ENCODE data around the gene NKAIN2.
"Not testable (repeated sequence)": the region's sequence is repeated elsewhere in the genome, so short reads cannot be mapped to it uniquely, and the experiment has no call there.

The NKAIN2 gene

GRCh38 chr6:123897965-123898364 is 94.3 kb downstream of the NKAIN2 start:
- H3K9me3 ChIP-seq (replicated peaks in 1 of 11): no peaks in the 10 kb centered on the region
- no peak for TF ChIP-seq Cebpa-rat (IDR thresholded peaks at IDR 0.05)
- no peaks in the 10 kb centered on the region for H4K20me1 ChIP-seq
- peaks cover 0 to 5% (median 0%) of the 10 kb centered on the region in 10 experiments; a peak in 1 of 20 replicates for H3K4me1 ChIP-seq
- no peaks in the 10 kb centered on the region for H3K36me3 ChIP-seq
- no peaks in the 10 kb centered on the region for H3K27me3 ChIP-seq
- H3K9ac ChIP-seq: no peak overlapping the region
- H3K4me3 ChIP-seq: no peak overlapping the region
- H3K4me2 ChIP-seq: no peak overlapping the region
- H3K27ac ChIP-seq: no peak overlapping the region

GRCh38 chr6:123898665-123899064 is 95.0 kb downstream of the NKAIN2 start:
- no peak overlapping the region for H3K4me3 ChIP-seq
- H3K9me3 ChIP-seq (replicated peaks in 1 of 11): no peaks in the 10 kb centered on the region
- TF ChIP-seq Cebpa-rat (IDR thresholded peaks at IDR 0.05): no peak
- no peaks in the 10 kb centered on the region for H3K27me3 ChIP-seq
- H3K4me2 ChIP-seq: no peak overlapping the region
- peaks cover 0 to 5% (median 0%) of the 10 kb centered on the region in 10 experiments; a peak in 1 of 20 replicates for H3K4me1 ChIP-seq
- H3K36me3 ChIP-seq: no peaks in the 10 kb centered on the region
- H3K9ac ChIP-seq: no peak overlapping the region
- no peak overlapping the region for H3K27ac ChIP-seq
- no peaks in the 10 kb centered on the region for H4K20me1 ChIP-seq

DNA sequence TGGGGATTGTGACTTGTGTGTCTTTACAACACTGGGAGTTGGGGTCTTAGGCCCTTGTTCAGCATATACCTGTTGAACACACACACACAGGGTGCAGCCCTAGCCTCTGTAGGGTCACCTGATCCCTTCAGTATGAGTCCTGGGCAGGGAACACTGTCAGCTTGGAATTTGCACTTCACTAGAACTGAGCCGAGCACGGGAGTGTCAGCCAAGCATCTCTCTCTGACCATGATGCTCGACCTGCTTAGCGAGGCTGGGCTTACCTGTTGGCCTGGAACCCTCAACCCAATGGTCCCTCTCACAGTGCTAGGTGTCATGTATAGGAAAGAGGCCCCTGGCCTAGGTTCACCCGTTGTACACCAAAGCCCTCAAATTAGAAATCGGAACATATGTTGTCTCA is 96.1 kb downstream of the NKAIN2 start:
- no peak overlapping the region for H3K27ac ChIP-seq

GRCh38 chr6:123901436-123901835 is 97.8 kb downstream of the NKAIN2 start:
- H3K9ac ChIP-seq: no peak overlapping the region
- H3K27me3 ChIP-seq: no peaks in the 10 kb centered on the region
- no peak overlapping the region for H3K27ac ChIP-seq
- TF ChIP-seq Cebpa-rat (IDR thresholded peaks at IDR 0.05): no peak
- H3K36me3 ChIP-seq: no peaks in the 10 kb centered on the region
- no peaks in the 10 kb centered on the region for H3K9me3 ChIP-seq (replicated peaks in 1 of 11)
- H3K4me1 ChIP-seq: peaks cover 0 to 5% (median 0%) of the 10 kb centered on the region in 10 experiments; a peak in 1 of 20 replicates
- H3K4me2 ChIP-seq: no peak overlapping the region
- no peak overlapping the region for H3K4me3 ChIP-seq
- no peaks in the 10 kb centered on the region for H4K20me1 ChIP-seq

More for the DNA sequence above, 96.1 kb downstream of the NKAIN2 start:
- Histone ChIP-seq H3K9ac (no peak overlapping the region), H3K27me3 (no peaks in the 10 kb centered on the region), H3K36me3 (no peaks in the 10 kb centered on the region), H3K4me3 (no peak overlapping the region), H4K20me1 (no peaks in the 10 kb centered on the region), H3K4me2 (no peak overlapping the region), H3K9me3 (replicated peaks in 1 of 11) (no peaks in the 10 kb centered on the region), H3K4me1 (peaks cover 0 to 5% (median 0%) of the 10 kb centered on the region in 10 experiments; a peak in 1 of 20 replicates)
- no peak for TF ChIP-seq Cebpa-rat (IDR thresholded peaks at IDR 0.05)

DNA sequence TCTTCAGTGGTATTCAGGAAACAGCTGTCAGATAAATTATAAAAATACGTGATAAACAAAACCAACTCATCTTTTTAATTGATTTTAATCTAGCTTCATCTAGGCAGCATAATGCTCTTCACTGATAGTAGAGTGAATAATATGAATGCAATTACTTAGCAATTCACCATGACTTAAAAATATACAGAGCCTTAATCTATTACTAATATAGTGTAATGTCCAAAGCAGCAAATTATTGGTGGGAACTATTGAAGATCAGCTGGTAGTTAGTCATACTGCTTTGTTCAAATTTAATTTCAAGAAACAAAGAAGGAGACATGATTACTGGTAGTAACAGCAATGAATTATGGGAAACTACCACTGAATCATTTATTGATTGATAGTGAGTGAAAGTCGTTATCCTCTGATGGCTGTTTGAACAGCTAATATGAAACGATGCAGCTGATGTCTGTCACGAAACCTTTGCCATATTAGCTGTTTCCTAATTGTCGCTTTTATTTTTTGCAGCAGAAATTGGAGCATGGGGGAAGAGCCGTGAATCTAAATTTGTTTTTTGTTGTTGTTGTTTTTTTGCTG is 99.2 kb downstream of the NKAIN2 start:
- Histone ChIP-seq H3K4me1 (no peaks in the 10 kb centered on the region), H3K9ac (no peak overlapping the region), H3K27me3 (no peaks in the 10 kb centered on the region), H4K20me1 (no peaks in the 10 kb centered on the region), H3K27ac (no peak overlapping the region), H3K36me3 (no peaks in the 10 kb centered on the region), H3K4me3 (no peak overlapping the region), H3K4me2 (no peak overlapping the region), H3K9me3 (replicated peaks in 1 of 11) (no peaks in the 10 kb centered on the region)
- TF ChIP-seq Cebpa-rat (IDR thresholded peaks at IDR 0.05): no peak

- H3K36me3 ChIP-seq: no peaks in the 10 kb centered on the region
- H3K4me3 ChIP-seq: no peak overlapping the region
- no peaks in the 10 kb centered on the region; a peak in 1 of 22 replicates for H4K20me1 ChIP-seq
- H3K27ac ChIP-seq: no peak overlapping the region
- no peaks in the 10 kb centered on the region for H3K9me3 ChIP-seq (replicated peaks in 1 of 11)
- H3K4me2 ChIP-seq: no peak overlapping the region
- H3K9ac ChIP-seq: no peak overlapping the region
- H3K27me3 ChIP-seq: no peaks in the 10 kb centered on the region
- no peaks in the 10 kb centered on the region for H3K4me1 ChIP-seq
- no peak for TF ChIP-seq Cebpa-rat (IDR thresholded peaks at IDR 0.05)
These were observed 100.6 kb downstream of the NKAIN2 start for GRCh38 chr6:123904228-123904627.

DNA sequence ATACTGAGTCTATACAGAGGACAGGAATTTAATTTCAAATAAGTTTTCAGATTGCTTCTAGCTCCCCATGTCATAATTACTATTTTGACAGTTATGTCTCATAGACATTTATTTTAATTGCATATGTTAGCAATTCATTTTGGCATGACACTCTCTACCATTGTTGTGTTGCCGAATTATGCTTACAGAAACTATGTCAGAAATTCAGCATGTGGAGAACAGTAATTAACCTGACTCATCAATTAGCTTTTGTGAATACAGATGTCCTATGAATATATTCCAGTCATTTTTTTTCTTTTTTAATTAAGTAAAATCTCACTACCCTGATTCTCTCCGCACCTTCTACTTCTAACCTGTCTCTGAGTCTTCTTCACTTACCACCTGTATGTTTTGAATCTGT is 105.1 kb downstream of the NKAIN2 start:
- Histone ChIP-seq H3K4me2 (no peak overlapping the region), H3K4me3 (no peak overlapping the region), H3K9ac (no peak overlapping the region), H3K9me3 (replicated peaks in 1 of 11) (no peaks in the 10 kb centered on the region), H3K27me3 (no peaks in the 10 kb centered on the region), H3K36me3 (no peaks in the 10 kb centered on the region), H4K20me1 (no peaks in the 10 kb centered on the region; a peak in 1 of 22 replicates), H3K4me1 (no peaks in the 10 kb centered on the region), H3K27ac (no peak overlapping the region)
- no peak for TF ChIP-seq Cebpa-rat (IDR thresholded peaks at IDR 0.05)

DNA sequence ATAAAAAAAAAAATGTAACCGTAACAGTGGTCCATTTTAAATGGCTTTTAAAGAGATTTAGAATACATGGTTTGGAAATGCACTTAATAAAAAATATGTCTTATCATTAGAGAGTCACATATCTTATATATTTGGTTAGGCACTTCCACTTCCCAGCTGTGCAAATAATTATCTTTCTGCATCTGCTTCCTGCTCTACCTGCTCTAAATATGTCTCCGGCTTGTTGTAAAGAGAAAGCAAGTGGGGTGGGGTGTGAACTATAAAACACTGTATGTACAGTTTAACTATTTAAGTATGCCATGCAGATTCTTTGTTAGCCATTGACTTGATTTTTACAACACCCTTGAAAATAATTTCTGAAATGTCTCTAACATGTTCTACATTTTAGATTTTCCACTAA is 106.3 kb downstream of the NKAIN2 start:
- no peaks in the 10 kb centered on the region for H3K36me3 ChIP-seq
- no peaks in the 10 kb centered on the region for H3K9me3 ChIP-seq (replicated peaks in 1 of 11)
- H3K4me3 ChIP-seq: no peak overlapping the region
- TF ChIP-seq Cebpa-rat (IDR thresholded peaks at IDR 0.05): no peak
- no peaks in the 10 kb centered on the region; a peak in 1 of 22 replicates for H4K20me1 ChIP-seq
- H3K27me3 ChIP-seq: no peaks in the 10 kb centered on the region
- H3K4me1 ChIP-seq: no peaks in the 10 kb centered on the region
- no peak overlapping the region for H3K4me2 ChIP-seq
- H3K27ac ChIP-seq: no peak overlapping the region
- H3K9ac ChIP-seq: no peak overlapping the region

- H3K9me3 ChIP-seq (replicated peaks in 1 of 11): no peaks in the 10 kb centered on the region
- no peaks in the 10 kb centered on the region; a peak in 1 of 22 replicates for H4K20me1 ChIP-seq
- no peak overlapping the region for H3K27ac ChIP-seq
- no peaks in the 10 kb centered on the region for H3K36me3 ChIP-seq
- no peaks in the 10 kb centered on the region for H3K27me3 ChIP-seq
- no peak overlapping the region for H3K4me3 ChIP-seq
- TF ChIP-seq Cebpa-rat (IDR thresholded peaks at IDR 0.05): no peak
- H3K9ac ChIP-seq: no peak overlapping the region
- no peaks in the 10 kb centered on the region for H3K4me1 ChIP-seq
- H3K4me2 ChIP-seq: no peak overlapping the region
These were observed 110.2 kb downstream of the NKAIN2 start for GRCh38 chr6:123913863-123914262.

- not testable (repeated sequence) for H3K4me1 ChIP-seq, H4K20me1 ChIP-seq, H3K27me3 ChIP-seq
These were observed 119.7 kb downstream of the NKAIN2 start for GRCh38 chr6:123923379-123923778.

More at GRCh38 chr6:123923379-123923778, 119.7 kb downstream of the NKAIN2 start:
- not testable (repeated sequence) for H3K9ac ChIP-seq; H3K36me3 ChIP-seq; H3K4me3 ChIP-seq; H3K9me3 ChIP-seq (replicated peaks in 1 of 11); H3K27ac ChIP-seq; H3K4me2 ChIP-seq
